HG03378 (cell line): ENCODE data around the gene GGT5.

ENCODE experiments used
- ATAC-seq: cut with Tn5 transposase; IDR thresholded peaks from one replicate; pipeline ENCODE4 v1.9.1; 2021; ENCODE audit warnings: mild to moderate bottlenecking, moderate library complexity; ENCODE audit not compliant: unreplicated experiment

Gene GGT5

GRCh38 chr22:24170188-24170587 lies 74.7 kb downstream of the GGT5 start:
- ATAC-seq = no peak
